ENCODE results near the gene ATRIP. TPM values are rescaled to one million over a fixed set of nuclear protein-coding genes. Genes with fewer than 3 reads are reported as not detected.

The ATRIP gene
- total and polyA plus RNA-seq, 4 donors: 1.7 to 4.6 (median 2.9) TPM

DNA sequence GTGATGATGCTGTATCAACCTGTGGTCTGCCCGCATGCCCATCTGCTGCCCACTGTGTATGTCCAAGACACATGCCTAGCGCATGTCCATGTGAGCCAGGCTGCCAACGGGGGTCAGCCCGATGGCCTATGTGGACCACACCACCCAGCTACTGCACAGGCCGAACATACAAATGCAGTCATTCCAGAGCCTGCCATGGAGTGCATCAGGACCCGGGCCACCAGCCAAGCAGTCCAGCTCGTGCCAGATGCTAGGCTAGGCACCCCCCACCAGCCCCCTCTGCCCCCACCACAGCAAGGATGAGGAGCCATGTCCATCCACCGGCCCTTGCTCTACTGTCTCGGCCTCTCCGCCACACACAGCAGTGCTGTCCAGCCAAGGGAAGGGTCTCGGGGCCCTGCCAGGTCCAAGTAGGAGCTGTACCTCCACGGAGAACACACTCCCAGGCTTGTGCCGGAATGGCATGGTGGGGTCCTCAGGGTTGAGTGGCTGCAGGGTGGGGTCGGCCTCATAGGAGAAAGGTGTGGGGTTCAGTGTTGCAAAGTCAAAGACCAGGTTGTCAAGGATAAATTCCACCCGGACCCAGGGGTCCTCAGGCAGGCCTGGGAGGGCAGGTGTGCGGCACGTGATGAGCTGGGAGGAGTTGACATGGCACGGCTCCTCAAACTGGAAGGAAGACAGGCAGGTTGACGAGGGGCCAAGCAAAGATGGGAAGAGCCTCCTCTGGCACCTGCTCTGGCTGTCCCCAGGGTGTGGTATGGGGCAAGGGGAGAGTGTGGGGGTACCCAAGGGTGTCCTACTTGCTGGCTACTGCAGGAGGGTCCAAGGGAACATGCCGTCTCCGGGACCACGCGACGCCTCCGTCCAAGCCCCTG is 31.9 kb upstream of the ATRIP start:
- no peaks in the 10 kb centered on the region for H3K27me3 ChIP-seq (ENCODE audit: control insufficient read depth in 4 of 4, insufficient read depth in 4 of 4, low read length in 3 of 4)
- TF ChIP-seq EGR1 (IDR thresholded peaks at IDR 0.05; ENCODE audit: low read depth in 2 of 2) (no peak), RAD21 (IDR thresholded peaks at IDR 0.05) (no peak), HNF4G (IDR thresholded peaks at IDR 0.05) (no peak), JUND (IDR thresholded peaks at IDR 0.05) (no peak), FOXA2 (IDR thresholded peaks at IDR 0.05) (no peak), YY1 (IDR thresholded peaks at IDR 0.05) (no peak), SP1 (IDR thresholded peaks at IDR 0.05) (no peak), TAF1 (conservative IDR thresholded peaks at IDR 0.05) (no peak), NR2F2 (IDR thresholded peaks at IDR 0.05) (no peak), GABPA (IDR thresholded peaks at IDR 0.05 in 1 of 2, conservative IDR thresholded peaks at IDR 0.05 in 1 of 2) (no peak), FOXA1 (IDR thresholded peaks at IDR 0.05) (no peak), HNF4A (conservative IDR thresholded peaks at IDR 0.05) (no peak)
- TF ChIP-seq, protein P1, sequence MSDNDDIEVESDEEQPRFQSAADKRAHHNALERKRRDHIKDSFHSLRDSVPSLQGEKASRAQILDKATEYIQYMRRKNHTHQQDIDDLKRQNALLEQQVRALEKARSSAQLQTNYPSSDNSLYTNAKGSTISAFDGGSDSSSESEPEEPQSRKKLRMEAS (IDR thresholded peaks at IDR 0.05): no peak
- TF ChIP-seq, protein P2, sequence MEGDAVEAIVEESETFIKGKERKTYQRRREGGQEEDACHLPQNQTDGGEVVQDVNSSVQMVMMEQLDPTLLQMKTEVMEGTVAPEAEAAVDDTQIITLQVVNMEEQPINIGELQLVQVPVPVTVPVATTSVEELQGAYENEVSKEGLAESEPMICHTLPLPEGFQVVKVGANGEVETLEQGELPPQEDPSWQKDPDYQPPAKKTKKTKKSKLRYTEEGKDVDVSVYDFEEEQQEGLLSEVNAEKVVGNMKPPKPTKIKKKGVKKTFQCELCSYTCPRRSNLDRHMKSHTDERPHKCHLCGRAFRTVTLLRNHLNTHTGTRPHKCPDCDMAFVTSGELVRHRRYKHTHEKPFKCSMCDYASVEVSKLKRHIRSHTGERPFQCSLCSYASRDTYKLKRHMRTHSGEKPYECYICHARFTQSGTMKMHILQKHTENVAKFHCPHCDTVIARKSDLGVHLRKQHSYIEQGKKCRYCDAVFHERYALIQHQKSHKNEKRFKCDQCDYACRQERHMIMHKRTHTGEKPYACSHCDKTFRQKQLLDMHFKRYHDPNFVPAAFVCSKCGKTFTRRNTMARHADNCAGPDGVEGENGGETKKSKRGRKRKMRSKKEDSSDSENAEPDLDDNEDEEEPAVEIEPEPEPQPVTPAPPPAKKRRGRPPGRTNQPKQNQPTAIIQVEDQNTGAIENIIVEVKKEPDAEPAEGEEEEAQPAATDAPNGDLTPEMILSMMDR (IDR thresholded peaks at IDR 0.05; ENCODE audit: low read depth, low read length, missing input control): no peak
- peaks cover 25 to 100% (median 57%) of the 10 kb centered on the region in 4 donors for H3K36me3 ChIP-seq (ENCODE audit: control insufficient read depth in 4 of 4, insufficient read depth in 3 of 4, low read depth in 1 of 4, low read length in 3 of 4)
- H3K9ac ChIP-seq (ENCODE audit: low read depth in 1 of 2, low read length in 2 of 2): no peak overlapping the region
- no peak overlapping the region for H3K27ac ChIP-seq (ENCODE audit: low read depth in 1 of 2, low read length in 2 of 2)
- no peak for DNase-seq (ENCODE audit: low spot score)
- 90% methylated on average over 25 of the region's 25 CpGs for WGBS
- H3K9me3 ChIP-seq (ENCODE audit: control insufficient read depth in 4 of 4, low read length in 3 of 4): no peaks in the 10 kb centered on the region
- H3K4me3 ChIP-seq (ENCODE audit: low read depth in 1 of 3, low read length in 3 of 3): no peak overlapping the region
- no peaks in the 10 kb centered on the region for H3K4me1 ChIP-seq (ENCODE audit: control insufficient read depth in 4 of 4, insufficient read depth in 4 of 4, low read length in 3 of 4)

GRCh38 chr3:48415251-48415953 is 31.1 kb upstream of the ATRIP start:
- H3K9ac ChIP-seq (ENCODE audit: low read depth in 1 of 2, low read length in 2 of 2): no peak overlapping the region
- no peak overlapping the region for H3K4me3 ChIP-seq (ENCODE audit: low read depth in 1 of 3, low read length in 3 of 3)
- no peak overlapping the region for H3K27ac ChIP-seq (ENCODE audit: low read depth in 1 of 2, low read length in 2 of 2)
- H3K27me3 ChIP-seq (ENCODE audit: control insufficient read depth in 4 of 4, insufficient read depth in 4 of 4, low read length in 3 of 4): no peaks in the 10 kb centered on the region
- no peaks in the 10 kb centered on the region for H3K9me3 ChIP-seq (ENCODE audit: control insufficient read depth in 4 of 4, low read length in 3 of 4)
- no peak for DNase-seq (ENCODE audit: low spot score)
- peaks cover 21 to 93% (median 52%) of the 10 kb centered on the region in 4 donors for H3K36me3 ChIP-seq (ENCODE audit: control insufficient read depth in 4 of 4, insufficient read depth in 3 of 4, low read depth in 1 of 4, low read length in 3 of 4)
- H3K4me1 ChIP-seq (ENCODE audit: control insufficient read depth in 4 of 4, insufficient read depth in 4 of 4, low read length in 3 of 4): no peaks in the 10 kb centered on the region
- TF ChIP-seq FOXA2 (IDR thresholded peaks at IDR 0.05): no peak
- no peak for TF ChIP-seq JUND (IDR thresholded peaks at IDR 0.05)
- no peak for TF ChIP-seq HNF4A (conservative IDR thresholded peaks at IDR 0.05)
- TF ChIP-seq SP1 (IDR thresholded peaks at IDR 0.05): no peak
- TF ChIP-seq RAD21 (IDR thresholded peaks at IDR 0.05): no peak
- no peak for TF ChIP-seq TAF1 (conservative IDR thresholded peaks at IDR 0.05)
- no peak for TF ChIP-seq ATF3 (IDR thresholded peaks at IDR 0.05)
- no peak for TF ChIP-seq HNF4G (IDR thresholded peaks at IDR 0.05)
- TF ChIP-seq RXRA (IDR thresholded peaks at IDR 0.05): no peak
- no peak for TF ChIP-seq GABPA (IDR thresholded peaks at IDR 0.05 in 1 of 2, conservative IDR thresholded peaks at IDR 0.05 in 1 of 2)
- TF ChIP-seq, protein P1 (IDR thresholded peaks at IDR 0.05): no peak
- TF ChIP-seq, protein P2 (IDR thresholded peaks at IDR 0.05; ENCODE audit: low read depth, low read length, missing input control): no peak
- no peak for TF ChIP-seq YY1 (IDR thresholded peaks at IDR 0.05)
- 92% methylated on average over 24 of the region's 24 CpGs for WGBS

All from liver (tissue), 9 donors.